Measurements from ENCODE around the gene SRBD1. TPM values are rescaled to one million over a fixed set of nuclear protein-coding genes. Genes with fewer than 3 reads are reported as not detected.

Gene SRBD1
- total and polyA plus RNA-seq, 2 donors (not counting 1 experiment from before 2014, with no cell fraction given), result 9.6 to 18.7 TPM

DNA sequence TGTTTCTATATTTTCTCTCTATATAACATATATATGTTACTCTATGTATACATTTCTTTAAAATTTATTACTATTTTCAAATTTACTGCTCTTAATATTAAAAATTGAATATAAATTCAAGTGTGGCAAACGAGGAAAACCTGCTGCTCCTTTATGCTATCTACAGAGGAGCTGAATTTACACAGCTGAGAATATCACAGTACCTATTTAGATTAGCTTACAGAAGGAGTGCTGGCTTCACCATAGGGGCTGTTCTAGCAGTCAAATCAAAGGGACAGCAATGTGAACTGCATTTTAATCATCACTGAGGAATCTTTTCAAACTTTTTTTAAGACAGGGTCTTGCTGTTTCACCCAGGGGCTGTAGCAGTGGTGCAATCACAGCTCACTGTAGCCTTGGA, 213.8 kb downstream of the SRBD1 start:
- DNase-seq (ENCODE audit: low read depth in 2 of 2), result no peak
- no peak overlapping the region for H2AFZ ChIP-seq (ENCODE audit: low read length)
- no peak for TF ChIP-seq EZH2 (IDR thresholded peaks at IDR 0.05; ENCODE audit: low read length, missing control alignments)
- TF ChIP-seq, protein P1, sequence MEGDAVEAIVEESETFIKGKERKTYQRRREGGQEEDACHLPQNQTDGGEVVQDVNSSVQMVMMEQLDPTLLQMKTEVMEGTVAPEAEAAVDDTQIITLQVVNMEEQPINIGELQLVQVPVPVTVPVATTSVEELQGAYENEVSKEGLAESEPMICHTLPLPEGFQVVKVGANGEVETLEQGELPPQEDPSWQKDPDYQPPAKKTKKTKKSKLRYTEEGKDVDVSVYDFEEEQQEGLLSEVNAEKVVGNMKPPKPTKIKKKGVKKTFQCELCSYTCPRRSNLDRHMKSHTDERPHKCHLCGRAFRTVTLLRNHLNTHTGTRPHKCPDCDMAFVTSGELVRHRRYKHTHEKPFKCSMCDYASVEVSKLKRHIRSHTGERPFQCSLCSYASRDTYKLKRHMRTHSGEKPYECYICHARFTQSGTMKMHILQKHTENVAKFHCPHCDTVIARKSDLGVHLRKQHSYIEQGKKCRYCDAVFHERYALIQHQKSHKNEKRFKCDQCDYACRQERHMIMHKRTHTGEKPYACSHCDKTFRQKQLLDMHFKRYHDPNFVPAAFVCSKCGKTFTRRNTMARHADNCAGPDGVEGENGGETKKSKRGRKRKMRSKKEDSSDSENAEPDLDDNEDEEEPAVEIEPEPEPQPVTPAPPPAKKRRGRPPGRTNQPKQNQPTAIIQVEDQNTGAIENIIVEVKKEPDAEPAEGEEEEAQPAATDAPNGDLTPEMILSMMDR (conservative IDR thresholded peaks at IDR 0.05 in 1 of 2, IDR thresholded peaks at IDR 0.05 in 1 of 2; ENCODE audit: low read depth in 1 of 2, low read length in 2 of 2), result no peak
- no peak overlapping the region for H3K9ac ChIP-seq (ENCODE audit: insufficient read depth, low read length)
- H3K27me3 ChIP-seq (ENCODE audit: control insufficient read depth, insufficient read depth, low read length), result no peaks in the 10 kb centered on the region
- no peaks in the 10 kb centered on the region for H4K20me1 ChIP-seq (ENCODE audit: control insufficient read depth, extremely low read depth, insufficient read depth, low read length)
- H3K9me3 ChIP-seq (ENCODE audit: control insufficient read depth, insufficient read depth, low read depth, low read length), result no peaks in the 10 kb centered on the region
- H3K36me3 ChIP-seq (ENCODE audit: control insufficient read depth, insufficient read depth, low read length), result no peaks in the 10 kb centered on the region
- H3K4me1 ChIP-seq (ENCODE audit: control insufficient read depth, extremely low read depth, insufficient read depth, low read length), result no peaks in the 10 kb centered on the region
- H3K4me3 ChIP-seq (replicated peaks in 1 of 4; ENCODE audit: control extremely low read depth in 1 of 4, insufficient read depth in 1 of 4, low read depth in 3 of 4, low read length in 4 of 4), result no peak overlapping the region
- no peak overlapping the region for H3K27ac ChIP-seq (ENCODE audit: insufficient read depth, low read length)
- no peak overlapping the region for H3K4me2 ChIP-seq (ENCODE audit: extremely low read depth, insufficient read depth, low read length)
- no peaks in the 10 kb centered on the region for H3K79me2 ChIP-seq (ENCODE audit: control insufficient read depth, insufficient read depth, low read length)

DNA sequence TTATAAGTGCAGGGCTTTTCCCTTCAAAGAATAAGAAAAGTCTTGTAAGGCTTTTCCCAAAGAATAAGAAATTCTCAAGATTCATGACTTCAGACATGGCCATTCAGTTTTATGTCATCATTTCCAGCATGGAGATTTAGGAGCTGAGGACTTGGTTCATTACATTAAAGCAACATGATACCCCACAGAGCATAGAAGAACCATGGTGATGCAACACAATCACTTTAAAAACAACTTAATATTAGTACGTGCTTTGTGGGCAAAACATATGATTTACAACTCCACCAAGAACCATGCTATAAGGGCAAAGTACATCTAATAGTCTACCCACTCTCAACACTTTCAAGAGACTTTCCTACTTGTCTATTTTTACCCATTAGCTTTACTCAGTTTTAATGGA, 214.4 kb downstream of the SRBD1 start:
- no peak for TF ChIP-seq EZH2 (IDR thresholded peaks at IDR 0.05; ENCODE audit: low read length, missing control alignments)
- TF ChIP-seq, protein P1 (conservative IDR thresholded peaks at IDR 0.05 in 1 of 2, IDR thresholded peaks at IDR 0.05 in 1 of 2; ENCODE audit: low read depth in 1 of 2, low read length in 2 of 2), result no peak
- no peak overlapping the region for H3K27ac ChIP-seq (ENCODE audit: insufficient read depth, low read length)
- no peaks in the 10 kb centered on the region for H3K4me1 ChIP-seq (ENCODE audit: control insufficient read depth, extremely low read depth, insufficient read depth, low read length)
- H2AFZ ChIP-seq (ENCODE audit: low read length), result no peak overlapping the region
- no peak overlapping the region for H3K4me2 ChIP-seq (ENCODE audit: extremely low read depth, insufficient read depth, low read length)
- no peak overlapping the region for H3K9ac ChIP-seq (ENCODE audit: insufficient read depth, low read length)
- no peak overlapping the region for H3K4me3 ChIP-seq (replicated peaks in 1 of 4; ENCODE audit: control extremely low read depth in 1 of 4, insufficient read depth in 1 of 4, low read depth in 3 of 4, low read length in 4 of 4)
- DNase-seq (ENCODE audit: low read depth in 2 of 2), result peak in 1 of 2 donors; percentile 28
- no peaks in the 10 kb centered on the region for H3K79me2 ChIP-seq (ENCODE audit: control insufficient read depth, insufficient read depth, low read length)
- H3K27me3 ChIP-seq (ENCODE audit: control insufficient read depth, insufficient read depth, low read length), result no peaks in the 10 kb centered on the region
- no peaks in the 10 kb centered on the region for H4K20me1 ChIP-seq (ENCODE audit: control insufficient read depth, extremely low read depth, insufficient read depth, low read length)
- no peaks in the 10 kb centered on the region for H3K9me3 ChIP-seq (ENCODE audit: control insufficient read depth, insufficient read depth, low read depth, low read length)
- H3K36me3 ChIP-seq (ENCODE audit: control insufficient read depth, insufficient read depth, low read length), result no peaks in the 10 kb centered on the region

DNA sequence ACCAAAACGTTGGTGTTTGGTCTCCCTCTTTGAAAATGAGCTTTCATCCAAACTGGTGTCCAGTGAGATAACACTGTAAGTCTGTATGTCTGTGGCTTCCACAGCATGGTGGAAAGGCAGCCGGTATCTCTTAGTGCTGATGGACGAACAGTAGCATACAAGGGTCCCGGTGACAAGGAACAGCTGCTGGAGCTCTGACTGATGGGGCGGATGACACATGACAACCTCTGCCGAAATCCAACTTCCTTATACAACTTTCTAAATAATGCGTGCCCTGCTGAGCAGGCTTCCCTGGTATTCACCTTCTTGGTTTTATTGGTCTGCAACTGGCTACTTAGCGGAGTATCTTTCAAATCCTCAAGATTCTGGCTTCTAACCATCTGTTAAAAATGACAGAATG, 216.2 kb downstream of the SRBD1 start:
- Histone ChIP-seq H4K20me1 (ENCODE audit: control insufficient read depth, extremely low read depth, insufficient read depth, low read length) (no peaks in the 10 kb centered on the region), H3K4me3 (replicated peaks in 1 of 4; ENCODE audit: control extremely low read depth in 1 of 4, insufficient read depth in 1 of 4, low read depth in 3 of 4, low read length in 4 of 4) (no peak overlapping the region), H3K79me2 (ENCODE audit: control insufficient read depth, insufficient read depth, low read length) (no peaks in the 10 kb centered on the region), H3K9me3 (ENCODE audit: control insufficient read depth, insufficient read depth, low read depth, low read length) (no peaks in the 10 kb centered on the region), H3K36me3 (ENCODE audit: control insufficient read depth, insufficient read depth, low read length) (no peaks in the 10 kb centered on the region), H3K27me3 (ENCODE audit: control insufficient read depth, insufficient read depth, low read length) (no peaks in the 10 kb centered on the region), H3K4me1 (ENCODE audit: control insufficient read depth, extremely low read depth, insufficient read depth, low read length) (no peaks in the 10 kb centered on the region), H2AFZ (ENCODE audit: low read length) (no peak overlapping the region), H3K9ac (ENCODE audit: insufficient read depth, low read length) (no peak overlapping the region), H3K4me2 (ENCODE audit: extremely low read depth, insufficient read depth, low read length) (no peak overlapping the region), H3K27ac (ENCODE audit: insufficient read depth, low read length) (no peak overlapping the region)
- TF ChIP-seq, protein P1 (conservative IDR thresholded peaks at IDR 0.05 in 1 of 2, IDR thresholded peaks at IDR 0.05 in 1 of 2; ENCODE audit: low read depth in 1 of 2, low read length in 2 of 2), result no peak
- no peak for TF ChIP-seq EZH2 (IDR thresholded peaks at IDR 0.05; ENCODE audit: low read length, missing control alignments)
- DNase-seq (ENCODE audit: low read depth in 2 of 2), result no peak

Measured in fibroblast of lung (primary cell).